Measurements from ENCODE around the gene WFDC12. TPM values are rescaled to one million over a fixed set of nuclear protein-coding genes. Genes with fewer than 3 reads are reported as not detected.

WFDC12 gene
- total RNA-seq, 1 donor from 2014 or later, result not detected

- no peaks in the 10 kb centered on the region for H3K27me3 Mint-ChIP-seq (ENCODE audit: unreplicated experiment)
- no peak for DNase-seq
- TF ChIP-seq CTCF (IDR thresholded peaks at IDR 0.05; ENCODE audit: partially characterized antibody, unreplicated experiment), result no peak
- H3K36me3 Mint-ChIP-seq (ENCODE audit: unreplicated experiment), result no peaks in the 10 kb centered on the region
- no peak overlapping the region for H3K4me3 Mint-ChIP-seq (ENCODE audit: unreplicated experiment)
- H3K4me1 Mint-ChIP-seq (ENCODE audit: low read depth, unreplicated experiment), result no peaks in the 10 kb centered on the region
- no peak overlapping the region for H3K27ac Mint-ChIP-seq (ENCODE audit: unreplicated experiment)
- no peaks in the 10 kb centered on the region for H3K9me3 Mint-ChIP-seq (ENCODE audit: unreplicated experiment)
These were observed 3.8 kb upstream of the WFDC12 start for GRCh38 chr20:45128099-45128498.

GRCh38 chr20:45121388-45121787 lies 2.9 kb downstream of the WFDC12 start:
- Mint-ChIP-seq H3K36me3 (ENCODE audit: unreplicated experiment) (peaks cover 9% of the 10 kb centered on the region), H3K9me3 (ENCODE audit: unreplicated experiment) (peaks cover 2% of the 10 kb centered on the region), H3K27ac (ENCODE audit: unreplicated experiment) (no peak overlapping the region), H3K4me1 (ENCODE audit: low read depth, unreplicated experiment) (no peaks in the 10 kb centered on the region), H3K27me3 (ENCODE audit: unreplicated experiment) (peaks cover 2% of the 10 kb centered on the region), H3K4me3 (ENCODE audit: unreplicated experiment) (no peak overlapping the region)
- no peak for DNase-seq
- TF ChIP-seq CTCF (IDR thresholded peaks at IDR 0.05; ENCODE audit: partially characterized antibody, unreplicated experiment), result no peak

- TF ChIP-seq CTCF (IDR thresholded peaks at IDR 0.05; ENCODE audit: partially characterized antibody, unreplicated experiment), result no peak
- H3K27me3 Mint-ChIP-seq (ENCODE audit: unreplicated experiment), result peaks cover 4% of the 10 kb centered on the region
- H3K36me3 Mint-ChIP-seq (ENCODE audit: unreplicated experiment), result peaks cover 9% of the 10 kb centered on the region
- H3K9me3 Mint-ChIP-seq (ENCODE audit: unreplicated experiment), result peaks cover 2% of the 10 kb centered on the region
- no peak overlapping the region for H3K4me3 Mint-ChIP-seq (ENCODE audit: unreplicated experiment)
- no peak overlapping the region for H3K27ac Mint-ChIP-seq (ENCODE audit: unreplicated experiment)
- DNase-seq, result no peak
- H3K4me1 Mint-ChIP-seq (ENCODE audit: low read depth, unreplicated experiment), result no peaks in the 10 kb centered on the region
These were observed 4.6 kb downstream of the WFDC12 start for GRCh38 chr20:45119556-45120266.

- no peak for TF ChIP-seq CTCF (IDR thresholded peaks at IDR 0.05; ENCODE audit: partially characterized antibody, unreplicated experiment)
- Mint-ChIP-seq H3K27me3 (ENCODE audit: unreplicated experiment) (peaks cover 9% of the 10 kb centered on the region), H3K4me3 (ENCODE audit: unreplicated experiment) (no peak overlapping the region), H3K4me1 (ENCODE audit: low read depth, unreplicated experiment) (no peaks in the 10 kb centered on the region), H3K36me3 (ENCODE audit: unreplicated experiment) (peaks cover 9% of the 10 kb centered on the region), H3K27ac (ENCODE audit: unreplicated experiment) (no peak overlapping the region), H3K9me3 (ENCODE audit: unreplicated experiment) (peaks cover 2% of the 10 kb centered on the region)
- no peak for DNase-seq
These were observed 6.2 kb downstream of the WFDC12 start for GRCh38 chr20:45118028-45118427.

GRCh38 chr20:45117581-45117980 lies 6.7 kb downstream of the WFDC12 start:
- Mint-ChIP-seq H3K27ac (ENCODE audit: unreplicated experiment) (no peak overlapping the region), H3K36me3 (ENCODE audit: unreplicated experiment) (peaks cover 9% of the 10 kb centered on the region), H3K9me3 (ENCODE audit: unreplicated experiment) (peaks cover 2% of the 10 kb centered on the region), H3K27me3 (ENCODE audit: unreplicated experiment) (peaks cover 9% of the 10 kb centered on the region), H3K4me1 (ENCODE audit: low read depth, unreplicated experiment) (no peaks in the 10 kb centered on the region), H3K4me3 (ENCODE audit: unreplicated experiment) (no peak overlapping the region)
- DNase-seq, result no peak
- no peak for TF ChIP-seq CTCF (IDR thresholded peaks at IDR 0.05; ENCODE audit: partially characterized antibody, unreplicated experiment)

All from glutamatergic neuron (in vitro differentiated cells).